ENCODE measurements around the gene IL25.
"Not testable (repeated sequence)": the region's sequence is repeated elsewhere in the genome, so short reads cannot be mapped to it uniquely, and the experiment has no call there.

IL25 gene

GRCh38 chr14:23413681-23414080 lies 41.1 kb downstream of the IL25 start:
- DNase-seq: no peak

- no peak for DNase-seq
Measured at GRCh38 chr14:23414254-23414653, 41.6 kb downstream of the IL25 start.

GRCh38 chr14:23414906-23415820 lies 42.6 kb downstream of the IL25 start:
- no peak for DNase-seq

- no peak for DNase-seq
Measured at GRCh38 chr14:23415821-23416778, 43.5 kb downstream of the IL25 start.

- DNase-seq: no peak
Measured at GRCh38 chr14:23416801-23417200, 44.2 kb downstream of the IL25 start.

GRCh38 chr14:23417269-23417668 lies 44.7 kb downstream of the IL25 start:
- DNase-seq: not testable (repeated sequence)

GRCh38 chr14:23418021-23418420 lies 45.4 kb downstream of the IL25 start:
- DNase-seq: no peak

GRCh38 chr14:23419646-23420045 lies 47.0 kb downstream of the IL25 start:
- not testable (repeated sequence) for DNase-seq

GRCh38 chr14:23421594-23421993 lies 49.0 kb downstream of the IL25 start:
- DNase-seq: no peak

- DNase-seq: no peak
Measured at GRCh38 chr14:23423657-23424056, 51.0 kb downstream of the IL25 start.

- DNase-seq: no peak
Measured at GRCh38 chr14:23425169-23425568, 52.6 kb downstream of the IL25 start.

- DNase-seq: not testable (repeated sequence)
Measured at GRCh38 chr14:23425798-23426197, 53.2 kb downstream of the IL25 start.
